Lower leg skin (tissue), 4 donors: Measurements from ENCODE around the gene TMEM164. TPM values are rescaled to one million over a fixed set of nuclear protein-coding genes. Genes with fewer than 3 reads are reported as not detected.

ENCODE experiments used
- DNase-seq, 2 donors: peaks; one replicate each; pipeline ENCODE4 v3.0.0-alpha.2; 2019; ENCODE audit warnings: low spot score in 2 of 2
- H3K4me3 ChIP-seq: fragments of 200-600 bp; sonication (generic); 2 replicates; pipeline ENCODE4 v1.5.1; 2017; ENCODE audit warnings: mild to moderate bottlenecking, low read depth; ENCODE audit not compliant: poor library complexity, severe bottlenecking
- POLR2A ChIP-seq, 2 donors: fragments of 450-650 bp; IDR thresholded peaks; one replicate each; pipeline ENCODE4 v1.6.1; 2016 to 2017; ENCODE audit warnings: antibody characterized with exemption in 2 of 2, mild to moderate bottlenecking in 1 of 2, moderate library complexity in 1 of 2
- WGBS, 2 donors: methylation state at CpG; one replicate each; pipeline ENCODE4 v1.1.5; 2018; 5-methylcytosine and 5-hydroxymethylcytosine counted together
- intact Hi-C: fragments of 100-400 bp; cut with DNase I; formaldehyde crosslinking; loops from one replicate; pipeline ENCODE4 v1.15.0; 2023; ENCODE audit warnings: low total_unique reads
- microRNA counts, 2 donors: library from miRNA; unstranded; fragments of <30 nt; microRNA quantifications; one replicate each; lab custom pipeline; 2016
- microRNA-seq, 2 donors: library from miRNA; unstranded; fragments of <30 nt; microRNA quantifications; one replicate each; pipeline ENCODE4, GENCODE V29; 2016; ENCODE audit warnings: borderline replicate concordance in 2 of 2, borderline number of aligned reads in 1 of 2
- total RNA-seq, 4 donors: library from RNA; depleted of rRNA; stranded (reverse); fragments of >200 nt; gene quantifications; one replicate each; pipeline ENCODE4 v1.1.0, GENCODE V29; 2016
- TF ChIP-seq, protein P1 (sequence below), 3 donors: fragments of 450-650 bp; IDR thresholded peaks; one replicate each; pipeline ENCODE4 v1.5.1; 2016; ENCODE audit warnings: antibody characterized with exemption in 3 of 3, mild to moderate bottlenecking in 3 of 3, moderate library complexity in 2 of 3

The TMEM164 gene
- total RNA-seq, 4 donors from 2014 or later = 39.4 to 73.2 (median 60.8) TPM

DNA sequence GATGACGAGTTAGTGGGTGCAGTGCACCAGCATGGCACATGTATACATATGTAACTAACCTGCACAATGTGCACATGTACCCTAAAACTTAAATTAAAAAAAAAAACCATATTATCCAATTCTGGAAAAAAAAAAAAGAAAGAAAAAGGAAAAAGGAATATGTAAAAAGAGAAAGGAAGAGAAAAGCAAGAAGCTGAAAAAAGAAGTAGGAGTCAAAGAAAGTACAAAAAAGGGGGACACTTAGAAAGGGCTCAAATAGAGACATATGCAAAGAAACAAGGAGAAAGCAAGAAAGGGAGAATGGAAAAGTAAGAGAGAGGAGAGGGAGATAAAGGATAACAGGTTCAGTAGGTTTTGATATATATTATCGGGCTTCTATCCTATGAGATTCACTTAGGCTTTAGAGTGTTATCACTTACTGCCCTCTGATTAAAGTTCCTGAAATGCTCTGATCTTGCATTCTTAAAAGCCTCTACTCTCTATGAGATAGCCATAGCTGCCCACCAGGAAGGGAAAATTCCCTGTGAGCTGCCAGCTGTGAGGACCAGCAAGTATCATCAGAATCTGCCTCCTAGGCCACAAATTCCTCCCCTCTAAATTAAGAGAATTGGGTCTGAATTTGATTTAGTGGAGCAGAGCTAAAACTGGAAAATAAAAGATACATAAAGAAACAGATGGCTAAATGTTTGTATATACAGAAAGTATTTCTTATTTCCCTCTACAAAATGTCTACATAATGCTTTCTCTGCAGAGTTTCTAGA, 219.8 kb downstream of the TMEM164 start:
- 82 to 87% methylated on average over 1 to 2 of the region's 2 CpGs for WGBS, 2 donors
- no peak for TF ChIP-seq POLR2A (IDR thresholded peaks at IDR 0.05)
- TF ChIP-seq, protein P1, sequence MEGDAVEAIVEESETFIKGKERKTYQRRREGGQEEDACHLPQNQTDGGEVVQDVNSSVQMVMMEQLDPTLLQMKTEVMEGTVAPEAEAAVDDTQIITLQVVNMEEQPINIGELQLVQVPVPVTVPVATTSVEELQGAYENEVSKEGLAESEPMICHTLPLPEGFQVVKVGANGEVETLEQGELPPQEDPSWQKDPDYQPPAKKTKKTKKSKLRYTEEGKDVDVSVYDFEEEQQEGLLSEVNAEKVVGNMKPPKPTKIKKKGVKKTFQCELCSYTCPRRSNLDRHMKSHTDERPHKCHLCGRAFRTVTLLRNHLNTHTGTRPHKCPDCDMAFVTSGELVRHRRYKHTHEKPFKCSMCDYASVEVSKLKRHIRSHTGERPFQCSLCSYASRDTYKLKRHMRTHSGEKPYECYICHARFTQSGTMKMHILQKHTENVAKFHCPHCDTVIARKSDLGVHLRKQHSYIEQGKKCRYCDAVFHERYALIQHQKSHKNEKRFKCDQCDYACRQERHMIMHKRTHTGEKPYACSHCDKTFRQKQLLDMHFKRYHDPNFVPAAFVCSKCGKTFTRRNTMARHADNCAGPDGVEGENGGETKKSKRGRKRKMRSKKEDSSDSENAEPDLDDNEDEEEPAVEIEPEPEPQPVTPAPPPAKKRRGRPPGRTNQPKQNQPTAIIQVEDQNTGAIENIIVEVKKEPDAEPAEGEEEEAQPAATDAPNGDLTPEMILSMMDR (IDR thresholded peaks at IDR 0.05) = no peak
- no peak for DNase-seq
- intact Hi-C loops = no loop called here
- no peak overlapping the region for H3K4me3 ChIP-seq

DNA sequence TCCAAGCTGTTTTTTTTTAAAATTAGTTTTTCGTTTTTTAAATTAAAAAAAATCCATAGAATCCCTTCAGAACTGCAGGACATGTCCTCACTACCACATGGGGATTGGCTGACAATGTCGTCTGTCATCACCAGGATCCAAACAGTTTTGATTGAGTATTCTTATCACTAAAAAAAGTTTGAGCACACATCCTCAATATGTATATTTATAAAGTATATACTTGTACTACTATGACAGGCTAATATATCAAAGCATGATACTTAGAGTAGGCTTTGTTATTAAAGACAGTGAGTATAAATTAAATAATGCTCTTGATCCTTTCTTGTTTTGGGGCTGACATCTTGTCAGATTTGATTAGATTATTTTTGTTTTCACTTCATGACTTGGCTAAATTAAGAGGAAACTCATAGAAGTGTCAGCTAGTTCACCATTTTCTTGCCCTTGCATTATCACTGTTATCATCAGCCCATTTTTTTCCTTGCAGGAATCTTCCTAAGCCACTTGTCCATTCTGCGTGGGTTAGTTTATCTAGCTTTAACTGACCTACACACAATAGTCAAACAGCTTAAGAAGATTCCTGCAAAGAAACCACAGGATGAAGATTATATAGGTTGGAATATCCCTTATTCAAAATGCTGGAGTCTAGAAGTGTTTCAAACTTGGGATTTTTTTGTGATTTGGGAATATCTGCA, 222.2 kb downstream of the TMEM164 start:
- H3K4me3 ChIP-seq = no peak overlapping the region
- 61 to 83% methylated on average over 3 of the region's 3 CpGs for whole genome bisulfite sequencing, 2 donors
- no peak for DNase-seq
- intact Hi-C loops = no loop called here
- TF ChIP-seq, protein P1 (IDR thresholded peaks at IDR 0.05) = no peak
- TF ChIP-seq POLR2A (IDR thresholded peaks at IDR 0.05) = no peak

DNA sequence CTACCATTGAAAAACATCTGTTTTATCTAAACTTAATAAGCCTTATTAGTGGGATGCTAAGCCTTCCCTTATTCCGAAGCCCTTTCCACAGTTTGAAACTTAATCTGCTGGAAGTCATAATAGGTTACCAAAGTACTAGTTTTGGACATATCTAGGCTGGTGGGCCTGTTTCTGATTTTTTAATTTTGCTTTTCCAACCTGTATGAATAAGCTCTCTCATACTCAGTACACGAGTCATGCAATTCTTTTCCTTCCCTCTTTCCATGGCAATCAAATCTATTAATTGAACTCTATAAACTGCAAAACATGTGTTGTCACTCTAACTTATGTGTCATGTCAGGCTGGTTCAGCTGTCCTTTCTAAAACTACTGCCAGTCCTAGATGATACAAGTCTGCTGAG, 224.0 kb downstream of the TMEM164 start:
- WGBS, 2 donors = 65 to 82% methylated on average over 2 of the region's 2 CpGs
- no peak overlapping the region for H3K4me3 ChIP-seq
- intact Hi-C loops = no loop called here
- TF ChIP-seq, protein P1 (IDR thresholded peaks at IDR 0.05) = no peak
- no peak for TF ChIP-seq POLR2A (IDR thresholded peaks at IDR 0.05)
- no peak for DNase-seq

MicroRNAs within 50 kb of the gene (microRNA counts, 767-probe panel; counts per million panel counts)
- microRNA hsa-miR-652-3p (lab: Ali Mortazavi, UCI) = 0 to 358 counts per million in 2 donors

Small RNA genes lying within 50 kb of the gene (microRNA-seq; reads per million reads assigned to microRNA genes)
- gene MIR3978 = 0 reads per million in 2 donors
- gene MIR652 = 892 to 1,253 reads per million in 2 donors
